NB4 (cell line): ENCODE measurements around the gene FNDC5.

Source experiments
- CTCF ChIP-seq: IDR thresholded peaks from one replicate; pipeline ENCODE4 v1.5.1; 2012; ENCODE audit warnings: low read depth, low read length
- MAX ChIP-seq: IDR thresholded peaks from 2 replicates; pipeline ENCODE4 v1.6.1; 2011; ENCODE audit warnings: low read depth, low read length
- POLR2A ChIP-seq: IDR thresholded peaks from 2 replicates; pipeline ENCODE4 v1.6.1; 2011; ENCODE audit warnings: mild to moderate bottlenecking; ENCODE audit not compliant: insufficient read length; ENCODE audit errors: extremely low read depth

GRCh38 chr1:32891241-32891570 is 20.5 kb upstream of the FNDC5 start:
- no peak for TF ChIP-seq CTCF
- no peak for TF ChIP-seq POLR2A
- TF ChIP-seq MAX = no peak
